H9 (cell line): ENCODE results near the gene SPOP. TPM values are rescaled to one million over a fixed set of nuclear protein-coding genes. Genes with fewer than 3 reads are reported as not detected.

Experiments
- DNase-seq: peaks from one replicate; pipeline ENCODE4 v3.0.0-alpha.2; 2017
- H2AFZ ChIP-seq: one replicate; pipeline ENCODE4 v1.6.1; 2013; ENCODE audit warnings: mild to moderate bottlenecking, low read length, control low read depth, moderate library complexity
- H2AK5ac ChIP-seq: 2 replicates; pipeline ENCODE4 v1.6.1; 2013; ENCODE audit warnings: low read length, control low read depth, mixed read lengths; ENCODE audit not compliant: insufficient read length
- H2BK120ac ChIP-seq: one replicate; pipeline ENCODE4 v1.6.1; 2013; ENCODE audit warnings: low read depth, mild to moderate bottlenecking, low read length, control low read depth, inconsistent platforms; ENCODE audit not compliant: poor library complexity, severe bottlenecking
- H2BK12ac ChIP-seq: 2 replicates; pipeline ENCODE4 v1.6.1; 2013; ENCODE audit warnings: low read length, control low read depth, mixed read lengths, low read depth; ENCODE audit not compliant: insufficient read length
- H2BK15ac ChIP-seq: 2 replicates; pipeline ENCODE4 v1.6.1; 2013; ENCODE audit warnings: low read depth, low read length, control low read depth
- H2BK20ac ChIP-seq: one replicate; pipeline ENCODE4 v1.6.1; 2013; ENCODE audit warnings: low read depth, mild to moderate bottlenecking, low read length, control low read depth, inconsistent platforms; ENCODE audit not compliant: poor library complexity, severe bottlenecking
- H2BK5ac ChIP-seq: 2 replicates; pipeline ENCODE4 v1.6.1; 2013; ENCODE audit warnings: low read length, control low read depth, mixed read lengths; ENCODE audit not compliant: insufficient read length
- H3K14ac ChIP-seq: 2 replicates; pipeline ENCODE4 v1.6.1; 2013; ENCODE audit warnings: low read length, control low read depth; ENCODE audit not compliant: insufficient read depth
- H3K18ac ChIP-seq: 2 replicates; pipeline ENCODE4 v1.6.1; 2013; ENCODE audit warnings: low read depth, mild to moderate bottlenecking, mixed read lengths, low read length, control low read depth; ENCODE audit not compliant: insufficient read length
- H3K23ac ChIP-seq: 2 replicates; pipeline ENCODE4 v1.6.1; 2013; ENCODE audit warnings: low read length, control low read depth, mixed read lengths, low read depth; ENCODE audit not compliant: insufficient read length
- H3K23me2 ChIP-seq: 2 replicates; pipeline ENCODE4 v1.6.1; 2013; ENCODE audit warnings: low read depth, mild to moderate bottlenecking, mixed read lengths, low read length, control low read depth; ENCODE audit not compliant: insufficient read length, poor library complexity, severe bottlenecking
- H3K27ac ChIP-seq: 2 replicates; pipeline ENCODE4 v1.5.1; 2013; ENCODE audit warnings: low read length, control low read depth, mixed read lengths, low read depth; ENCODE audit not compliant: insufficient read length
- H3K27me3 ChIP-seq: 2 replicates; pipeline ENCODE4 v1.6.1; 2013; ENCODE audit warnings: low read length, control low read depth, inconsistent platforms; ENCODE audit not compliant: insufficient read depth
- H3K4ac ChIP-seq: 2 replicates; pipeline ENCODE4 v1.6.1; 2013; ENCODE audit warnings: low read depth, mild to moderate bottlenecking, control low read depth, inconsistent platforms, low read length, moderate library complexity
- H3K4me1 ChIP-seq: 2 replicates; pipeline ENCODE4 v1.6.1; 2013; ENCODE audit warnings: low read length, control low read depth, inconsistent platforms; ENCODE audit not compliant: insufficient read depth
- H3K4me2 ChIP-seq: 2 replicates; pipeline ENCODE4 v1.6.1; 2013; ENCODE audit warnings: low read length, control low read depth, mixed read lengths; ENCODE audit not compliant: insufficient read length, insufficient read depth
- H3K56ac ChIP-seq: 2 replicates; pipeline ENCODE4 v1.6.1; 2013; ENCODE audit warnings: low read depth, mild to moderate bottlenecking, mixed read lengths, low read length, control low read depth; ENCODE audit not compliant: insufficient read length
- H3K79me1 ChIP-seq: 2 replicates; pipeline ENCODE4 v1.6.1; 2013; ENCODE audit warnings: low read depth, mild to moderate bottlenecking, moderate library complexity, low read length, control low read depth, inconsistent platforms; ENCODE audit not compliant: insufficient read depth, poor library complexity, severe bottlenecking
- H3K79me2 ChIP-seq: 2 replicates; pipeline ENCODE4 v1.6.1; 2013; ENCODE audit warnings: low read length, control low read depth, inconsistent platforms; ENCODE audit not compliant: insufficient read depth
- H3K9ac ChIP-seq: 2 replicates; pipeline ENCODE4 v1.6.1; 2013; ENCODE audit warnings: low read length, control low read depth, mixed read lengths; ENCODE audit not compliant: insufficient read length; ENCODE audit errors: extremely low read depth
- H3K9me3 ChIP-seq: one replicate; pipeline ENCODE4 v1.6.1; 2013; ENCODE audit warnings: low read depth, low read length, inconsistent platforms; ENCODE audit not compliant: control insufficient read depth
- H3T11ph ChIP-seq: one replicate; pipeline ENCODE4 v1.6.1; 2013; ENCODE audit warnings: mild to moderate bottlenecking, low read length, control low read depth, inconsistent platforms
- H4K20me1 ChIP-seq: one replicate; pipeline ENCODE4 v1.6.1; 2013; ENCODE audit not compliant: control insufficient read depth, insufficient read length, insufficient read depth
- H4K5ac ChIP-seq: 2 replicates; pipeline ENCODE4 v1.6.1; 2013; ENCODE audit warnings: low read depth, mild to moderate bottlenecking, mixed read lengths, low read length, control low read depth; ENCODE audit not compliant: insufficient read length
- H4K8ac ChIP-seq: replicated peaks from 2 replicates; pipeline ENCODE4 v1.6.1; 2013; ENCODE audit warnings: low read length, control low read depth, mixed read lengths, low read depth; ENCODE audit not compliant: insufficient read length
- H4K91ac ChIP-seq: 2 replicates; pipeline ENCODE4 v1.6.1; 2013; ENCODE audit warnings: low read depth, mild to moderate bottlenecking, moderate library complexity, mixed read lengths, low read length, control low read depth; ENCODE audit not compliant: insufficient read length
- H3K27ac Mint-ChIP-seq, 3 experiments: 2 replicates in 2 of 3; 3 replicates in 1 of 3; pipeline ENCODE4 v1.8.0; 2020 to 2021; ENCODE audit warnings: mixed read lengths in 3 of 3, mild to moderate bottlenecking in 1 of 3, moderate library complexity in 1 of 3
- H3K27me3 Mint-ChIP-seq: 2 replicates; pipeline ENCODE4 v1.8.0; 2021; ENCODE audit warnings: low read depth, mild to moderate bottlenecking, moderate library complexity, mixed read lengths
- H3K36me3 Mint-ChIP-seq, 3 experiments: 2 replicates in 2 of 3; 3 replicates in 1 of 3; pipeline ENCODE4 v1.8.0; 2020 to 2021; ENCODE audit warnings: low read depth in 3 of 3, mixed read lengths in 3 of 3; ENCODE audit not compliant: insufficient read depth in 1 of 3
- H3K4me1 Mint-ChIP-seq, 2 experiments: 2 replicates each; pipeline ENCODE4 v1.8.0; 2020; ENCODE audit warnings: mixed read lengths in 2 of 2
- H3K4me3 Mint-ChIP-seq, 2 experiments: 2 replicates in 1 of 2; 3 replicates in 1 of 2; pipeline ENCODE4 v1.8.0; 2020 to 2021; ENCODE audit warnings: mild to moderate bottlenecking in 2 of 2, mixed read lengths in 2 of 2, moderate library complexity in 1 of 2
- H3K9me3 Mint-ChIP-seq, 2 experiments: 2 replicates in 1 of 2; 3 replicates in 1 of 2; pipeline ENCODE4 v1.8.0; 2020; ENCODE audit warnings: mild to moderate bottlenecking in 2 of 2, mixed read lengths in 2 of 2, moderate library complexity in 1 of 2
- CTCF ChIP-seq: fragments of 200-600 bp; sonication (generic); conservative IDR thresholded peaks from 3 replicates; pipeline ENCODE4 v1.8.0; 2021; ENCODE audit warnings: antibody characterized with exemption, mild to moderate bottlenecking
- WGBS: extraction: QIAGEN DNeasy Blood & Tissue Kit; methylation state at CpG from one replicate; pipeline ENCODE4 v1.1.7; 2013; ENCODE audit warnings: missing lambda C conversion rate, low lambda C conversion rate, mixed read lengths; ENCODE audit not compliant: insufficient read length; ENCODE audit errors: extremely low coverage; 5-methylcytosine and 5-hydroxymethylcytosine counted together
- total RNA-seq: library from RNA; stranded (reverse); gene quantifications from 2 replicates; pipeline ENCODE4 v1.2.1, GENCODE V29; 2021

Gene SPOP
- total RNA-seq, 1 experiment from 2014 or later: 33.7 TPM

DNA sequence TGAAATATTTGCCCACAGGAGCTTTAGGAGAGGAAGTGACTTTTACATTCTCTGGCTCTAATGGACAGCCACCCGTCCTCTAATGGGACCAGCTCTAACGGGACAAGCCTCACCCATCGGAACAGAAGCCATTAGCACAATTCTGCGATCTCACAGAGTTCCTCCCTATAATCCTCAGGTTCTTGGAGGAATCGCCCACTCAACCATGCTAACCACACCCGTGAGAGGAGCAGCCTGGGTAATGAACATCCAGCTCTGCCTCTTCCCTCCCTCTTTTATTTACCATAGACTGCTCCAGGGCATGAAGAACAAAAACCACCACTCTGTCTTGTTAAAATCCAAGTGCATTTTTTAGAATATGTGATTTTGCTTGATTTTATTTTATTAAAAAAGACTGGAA, 23.1 kb upstream of the SPOP start:
- Histone ChIP-seq H3K23me2 (peaks cover 3% of the 10 kb centered on the region), H3K4ac (no peak overlapping the region), H2BK20ac (no peak overlapping the region), H2BK12ac (no peak overlapping the region), H4K8ac (no peak overlapping the region), H3K79me2 (no peaks in the 10 kb centered on the region), H2AK5ac (no peak overlapping the region), H4K91ac (no peak overlapping the region), H3K27ac (no peak overlapping the region), H3K9ac (no peak overlapping the region), H3K18ac (no peak overlapping the region), H4K20me1 (no peaks in the 10 kb centered on the region), H3K23ac (no peak overlapping the region), H3K56ac (no peak overlapping the region), H2BK5ac (no peak overlapping the region), H3K14ac (no peak overlapping the region), H3K79me1 (no peaks in the 10 kb centered on the region), H3T11ph (no peak overlapping the region), H3K27me3 (no peaks in the 10 kb centered on the region), H3K4me2 (no peak overlapping the region), H3K9me3 (no peaks in the 10 kb centered on the region), H4K5ac (no peak overlapping the region), H2AFZ (no peak overlapping the region), H2BK15ac (no peak overlapping the region), H3K4me1 (no peaks in the 10 kb centered on the region), H2BK120ac (no peak overlapping the region)
- no peak for TF ChIP-seq CTCF
- no CpG with 5 or more reads among the region's 6 CpGs for WGBS
- Mint-ChIP-seq H3K27me3 (no peaks in the 10 kb centered on the region; the same call in 1 of the 2 replicates), H3K4me1 (peaks cover 0 to under 1% of the 10 kb centered on the region in 2 experiments; a peak in 2 of 4 replicates), H3K9me3 (no peaks in the 10 kb centered on the region), H3K27ac (no peak overlapping the region), H3K4me3 (no peak overlapping the region), H3K36me3 (peaks cover 16 to 57% (median 50%) of the 10 kb centered on the region in 3 experiments; a peak in 6 of 7 replicates)
- no peak for DNase-seq
